Measurements from ENCODE around the gene COX8A. TPM values are rescaled to one million over a fixed set of nuclear protein-coding genes. Genes with fewer than 3 reads are reported as not detected.

COX8A gene
- total and polyA plus RNA-seq, 9 of the 15 experiments (the other 6 are each of a cell fraction or from before 2014, with no cell fraction given) = 274 to 1,206 (median 526) TPM

DNA sequence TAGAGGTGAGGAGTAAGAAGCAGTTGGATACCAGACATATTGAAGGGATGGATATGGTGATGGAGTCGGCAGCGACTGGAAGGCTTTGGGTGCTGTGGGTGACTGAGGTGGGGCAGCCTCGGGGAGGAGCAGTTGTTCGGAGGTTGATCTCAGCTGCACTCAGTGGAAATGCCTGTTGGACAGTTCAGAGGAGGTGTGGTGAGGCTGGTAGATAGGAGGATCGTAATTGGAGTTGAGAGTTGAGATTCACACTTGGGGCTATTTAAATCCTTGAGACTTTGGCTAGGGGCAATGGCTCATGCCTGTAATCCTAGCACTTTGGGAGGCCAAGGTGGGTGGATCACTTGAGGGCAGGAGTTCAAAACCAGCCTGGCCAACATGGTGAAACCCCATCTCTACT, 18.7 kb downstream of the COX8A start:
- DNase-seq (ENCODE audit: extremely low read depth in 1 of 4, low spot score in 3 of 4) (no peak), ATAC-seq (no peak), FAIRE-seq (no peak)
- peaks cover 0 to 16% of the 10 kb centered on the region in 2 experiments; a peak in 3 of 5 replicates for H3K4me1 ChIP-seq (replicated peaks in 1 of 2; ENCODE audit: control insufficient read depth in 2 of 2, insufficient read depth in 2 of 2, low read length in 2 of 2)
- CTCF ChIA-PET (ENCODE audit: low intra/inter-chr PET ratio) = no interaction called here
- TF ChIP-seq BRD4 (IDR thresholded peaks at IDR 0.05) (no peak), MYC (IDR thresholded peaks at IDR 0.05; ENCODE audit: low read depth, low read length) (no peak), MYC (CRISPR knock-in tag; IDR thresholded peaks at IDR 0.05; ENCODE audit: borderline replicate concordance, low read depth) (no peak), TAL1 (IDR thresholded peaks at IDR 0.05) (no peak), HMG20B (CRISPR knock-in tag; IDR thresholded peaks at IDR 0.05) (no peak), MBD2 (IDR thresholded peaks at IDR 0.05; ENCODE audit: borderline replicate concordance, low read depth) (no peak), POLR2A (conservative IDR thresholded peaks at IDR 0.05) (0 out of 2 replicates have a peak, but pooled peaks have one; percentile 44), POU5F1 (IDR thresholded peaks at IDR 0.05; ENCODE audit: borderline replicate concordance, low read depth, low read length, partially characterized antibody) (no peak)
- WGBS (ENCODE audit: insufficient coverage, low coverage, missing lambda C conversion rate) = 81% methylated on average over 5 of the region's 5 CpGs
- no peak overlapping the region for H3K9ac ChIP-seq (ENCODE audit: insufficient read depth in 1 of 2, low read depth in 2 of 2, low read length in 2 of 2)
- H3K27ac ChIP-seq (ENCODE audit: extremely low read depth, low read depth, low read length) = no peak overlapping the region
- no peak overlapping the region for H2AFZ ChIP-seq (ENCODE audit: low read depth, low read length)
- no peak overlapping the region for H3K4me2 ChIP-seq (ENCODE audit: insufficient read depth, low read length)
- peaks cover under 1% of the 10 kb centered on the region; the same call in 1 of the 2 replicates for H4K20me1 ChIP-seq (replicated peaks; ENCODE audit: control insufficient read depth, insufficient read depth, low read length)
- H3K27me3 ChIP-seq (ENCODE audit: control insufficient read depth in 2 of 2, insufficient read depth in 2 of 2, low read length in 2 of 2) = no peaks in the 10 kb centered on the region
- intact Hi-C loops (cut with micrococcal nuclease) (no loop called here), in situ Hi-C loops (cut with MboI) (no loop called here)
- no peaks in the 10 kb centered on the region for H3K9me3 ChIP-seq (replicated peaks; ENCODE audit: control insufficient read depth, insufficient read depth, low read depth, low read length)
- H3K36me3 ChIP-seq (ENCODE audit: control insufficient read depth, insufficient read depth, low read length) = peaks cover 79% of the 10 kb centered on the region; the same call in 2 of the 3 replicates
- no peak overlapping the region for H3K4me3 ChIP-seq
- POLR2A ChIA-PET = interaction anchor here (0.7 kb wide), 1 partner anchor 213 kb away, joined by 4 read pairs; no protein-coding TSS in a partner anchor
- BruUV-seq (replicated peaks) = no TSS peak
- H3K9me1 ChIP-seq (ENCODE audit: control insufficient read depth, insufficient read depth, low read length) = no peaks in the 10 kb centered on the region
- H3K79me2 ChIP-seq (ENCODE audit: control insufficient read depth, insufficient read depth, low read length) = peaks cover 9% of the 10 kb centered on the region

Data from K562 (cell line).